NCI-H2081 treated with DMSO at 0.1 percent for 48 hours (cell line): Measurements from ENCODE around the gene NUDT7.
A peak's percentile ranks its signal among the peaks of the same experiment; 100 is the strongest.

ENCODE experiments used
- DNase-seq: peaks from one replicate; lab custom pipeline; 2025; lab: John Stamatoyannopoulos, UW

Gene NUDT7

GRCh38 chr16:77722309-77723107, at the start of gene NUDT7:
Gene NUDT7, plus strand, starts transcription at chr16:77722514. Its CDS starts 69 bp downstream, at chr16:77722583.
- peak; percentile 56 for DNase-seq

- no peak for DNase-seq
These were observed 47.4 kb upstream of the NUDT7 start for GRCh38 chr16:77674888-77675287.

GRCh38 chr16:77675464-77676324, 46.6 kb upstream of the NUDT7 start:
- DNase-seq, result peak; percentile 5

- DNase-seq, result no peak
These were observed 45.2 kb upstream of the NUDT7 start for GRCh38 chr16:77677129-77677528.

- no peak for DNase-seq
These were observed 42.9 kb upstream of the NUDT7 start for GRCh38 chr16:77679391-77679790.

GRCh38 chr16:77679901-77680300, 42.4 kb upstream of the NUDT7 start:
- no peak for DNase-seq

- no peak for DNase-seq
These were observed 41.8 kb upstream of the NUDT7 start for GRCh38 chr16:77680496-77680895.

- no peak for DNase-seq
These were observed 39.7 kb upstream of the NUDT7 start for GRCh38 chr16:77682586-77682985.

GRCh38 chr16:77683397-77684180, 38.7 kb upstream of the NUDT7 start:
- DNase-seq, result no peak

- no peak for DNase-seq
These were observed 38.2 kb upstream of the NUDT7 start for GRCh38 chr16:77684181-77684526.

GRCh38 chr16:77686385-77686784, 35.9 kb upstream of the NUDT7 start:
- no peak for DNase-seq

GRCh38 chr16:77689971-77690370, 32.3 kb upstream of the NUDT7 start:
- DNase-seq, result no peak

- no peak for DNase-seq
These were observed 31.9 kb upstream of the NUDT7 start for GRCh38 chr16:77690416-77690815.

GRCh38 chr16:77692612-77693011, 29.7 kb upstream of the NUDT7 start:
- no peak for DNase-seq

- no peak for DNase-seq
These were observed 26.2 kb upstream of the NUDT7 start for GRCh38 chr16:77696149-77696548.

GRCh38 chr16:77700846-77701245, 21.5 kb upstream of the NUDT7 start:
- DNase-seq, result no peak

GRCh38 chr16:77705351-77705750, 17.0 kb upstream of the NUDT7 start:
- no peak for DNase-seq

- no peak for DNase-seq
These were observed 11.1 kb upstream of the NUDT7 start for GRCh38 chr16:77711179-77711578.

GRCh38 chr16:77711775-77712174, 10.5 kb upstream of the NUDT7 start:
- DNase-seq, result no peak

GRCh38 chr16:77715145-77715544, 7.2 kb upstream of the NUDT7 start:
- no peak for DNase-seq

GRCh38 chr16:77721752-77722308, 484 bp upstream of the NUDT7 start:
- DNase-seq, result no peak

- no peak for DNase-seq
These were observed 797 bp downstream of the NUDT7 start for GRCh38 chr16:77723108-77723514.
